Caki2 (cell line): ENCODE results near the gene MEGF11. TPM values are rescaled to one million over a fixed set of nuclear protein-coding genes. Genes with fewer than 3 reads are reported as not detected.
A peak's percentile ranks its signal among the peaks of the same experiment; 100 is the strongest.

Experiments
- DNase-seq: peaks from one replicate; pipeline ENCODE4 v3.0.0-alpha.2; 2015; ENCODE audit warnings: low read depth
- in situ Hi-C: cut with HindIII; loops from 2 replicates; pipeline ENCODE4 v1.10.0; 2016; ENCODE audit warnings: low sequenced_read_pairs, low pct_unique_long_range_greater_than_20kb, mixed read lengths
- total RNA-seq: library from RNA; depleted of rRNA; stranded (reverse); fragments of >200 nt; shearing (Covaris generic); gene quantifications from 2 replicates; pipeline ENCODE4 v1.2.3, GENCODE V29; 2014; ENCODE audit warnings: low replicate concordance; rRNA removed

Gene MEGF11
- not detected in 2 replicates for total RNA-seq

GRCh38 chr15:66253418-66254088 is at the start of gene MEGF11:
TSS of gene MEGF11 (minus strand) at chr15:66253750. CDS start at chr15:66128403, 125,347 bp downstream.
- in situ Hi-C loops = no loop called here
- peak; percentile 18 for DNase-seq

- DNase-seq = no peak
- in situ Hi-C loops = no loop called here
These were observed 49.1 kb upstream of the MEGF11 start for GRCh38 chr15:66302489-66303278.

GRCh38 chr15:66298803-66299251 is 45.3 kb upstream of the MEGF11 start:
- in situ Hi-C loops = no loop called here
- no peak for DNase-seq

GRCh38 chr15:66296186-66296585 is 42.6 kb upstream of the MEGF11 start:
- DNase-seq = no peak
- in situ Hi-C loops = no loop called here

- in situ Hi-C loops = no loop called here
- no peak for DNase-seq
These were observed 41.3 kb upstream of the MEGF11 start for GRCh38 chr15:66294932-66295235.

- peak; percentile 58 for DNase-seq
- in situ Hi-C loops = no loop called here
These were observed 40.8 kb upstream of the MEGF11 start for GRCh38 chr15:66294157-66294931.

GRCh38 chr15:66293419-66294156 is 40.0 kb upstream of the MEGF11 start, which contains the start of gene DIS3L:
TSS of gene DIS3L (plus strand) at chr15:66293568. CDS start at chr15:66293597, 29 bp downstream.
- in situ Hi-C loops = no loop called here
- DNase-seq = peak; percentile 68

GRCh38 chr15:66292571-66293418 is 39.2 kb upstream of the MEGF11 start:
- in situ Hi-C loops = no loop called here
- peak; percentile 10 for DNase-seq

GRCh38 chr15:66291816-66292570 is 38.4 kb upstream of the MEGF11 start:
- DNase-seq = no peak
- in situ Hi-C loops = no loop called here

GRCh38 chr15:66290518-66290917 is 37.0 kb upstream of the MEGF11 start:
- DNase-seq = no peak
- in situ Hi-C loops = no loop called here

- no peak for DNase-seq
- in situ Hi-C loops = no loop called here
These were observed 36.5 kb upstream of the MEGF11 start for GRCh38 chr15:66290007-66290406.

GRCh38 chr15:66288551-66289185 is 35.1 kb upstream of the MEGF11 start:
- DNase-seq = no peak
- in situ Hi-C loops = no loop called here

GRCh38 chr15:66288093-66288492 is 34.5 kb upstream of the MEGF11 start:
- in situ Hi-C loops = no loop called here
- DNase-seq = no peak

- in situ Hi-C loops = no loop called here
- peak; percentile 52 for DNase-seq
These were observed 34.0 kb upstream of the MEGF11 start for GRCh38 chr15:66287461-66288057.

- DNase-seq = no peak
- in situ Hi-C loops = no loop called here
These were observed 32.2 kb upstream of the MEGF11 start for GRCh38 chr15:66285533-66286280.
